Uterus (tissue), 2 donors: ENCODE results near the gene LGALS16.

Experiments used
- POLR2A ChIP-seq, 2 donors: fragments of 450-650 bp; IDR thresholded peaks; one replicate each; pipeline ENCODE4 v1.6.1; 2016; ENCODE audit warnings: antibody characterized with exemption in 2 of 2, mild to moderate bottlenecking in 1 of 2, moderate library complexity in 1 of 2
- TF ChIP-seq, protein P1 (sequence below), 4 experiments: fragments of 200-600 bp in 2 of 4; fragments of 450-650 bp in 2 of 4; sonication (generic) in 2 of 4; IDR thresholded peaks; one replicate each; pipeline ENCODE4 v1.5.1; 2016 to 2019; ENCODE audit warnings: antibody characterized with exemption in 4 of 4, mild to moderate bottlenecking in 2 of 4, moderate library complexity in 1 of 4

GRCh38 chr19:39670998-39671397 lies 15.3 kb downstream of the LGALS16 start:
- TF ChIP-seq, protein P1, sequence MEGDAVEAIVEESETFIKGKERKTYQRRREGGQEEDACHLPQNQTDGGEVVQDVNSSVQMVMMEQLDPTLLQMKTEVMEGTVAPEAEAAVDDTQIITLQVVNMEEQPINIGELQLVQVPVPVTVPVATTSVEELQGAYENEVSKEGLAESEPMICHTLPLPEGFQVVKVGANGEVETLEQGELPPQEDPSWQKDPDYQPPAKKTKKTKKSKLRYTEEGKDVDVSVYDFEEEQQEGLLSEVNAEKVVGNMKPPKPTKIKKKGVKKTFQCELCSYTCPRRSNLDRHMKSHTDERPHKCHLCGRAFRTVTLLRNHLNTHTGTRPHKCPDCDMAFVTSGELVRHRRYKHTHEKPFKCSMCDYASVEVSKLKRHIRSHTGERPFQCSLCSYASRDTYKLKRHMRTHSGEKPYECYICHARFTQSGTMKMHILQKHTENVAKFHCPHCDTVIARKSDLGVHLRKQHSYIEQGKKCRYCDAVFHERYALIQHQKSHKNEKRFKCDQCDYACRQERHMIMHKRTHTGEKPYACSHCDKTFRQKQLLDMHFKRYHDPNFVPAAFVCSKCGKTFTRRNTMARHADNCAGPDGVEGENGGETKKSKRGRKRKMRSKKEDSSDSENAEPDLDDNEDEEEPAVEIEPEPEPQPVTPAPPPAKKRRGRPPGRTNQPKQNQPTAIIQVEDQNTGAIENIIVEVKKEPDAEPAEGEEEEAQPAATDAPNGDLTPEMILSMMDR (IDR thresholded peaks at IDR 0.05), result no peak
- TF ChIP-seq POLR2A (IDR thresholded peaks at IDR 0.05), result no peak
